HepG2 (cell line): Measurements from ENCODE around the gene RTBDN. TPM values are rescaled to one million over a fixed set of nuclear protein-coding genes. Genes with fewer than 3 reads are reported as not detected.

Experiments
- ATAC-seq: fragments of 200-7000 bp; cut with Tn5 transposase; 3 replicates; pipeline ENCODE4 v1.9.1; 2020; ENCODE audit warnings: mild to moderate bottlenecking, moderate library complexity
- BruUV-seq: library from RNA; stranded (reverse); fragments of 400-500 nt; replicated peaks from 2 replicates; lab custom pipeline; 2021; lab: Mats Ljungman, UMichigan
- CTCF ChIA-PET: fragments of 300-600 bp; formaldehyde crosslinking; extraction: SDS; loops from one replicate; lab custom pipeline; 2021; ENCODE audit warnings: low total read pairs, inconsistent platforms, low intra/inter-chr PET ratio; lab: Yijun Ruan, JAX
- POLR2A ChIA-PET: fragments of 350-600 bp; sonication (Branson Sonifier 250); formaldehyde crosslinking; loops from one replicate; lab custom pipeline; 2020; ENCODE audit warnings: antibody characterized with exemption, inconsistent platforms; lab: Yijun Ruan, JAX
- DNase-seq: peaks from one replicate; pipeline ENCODE4 v3.0.0-alpha.2; 2015; ENCODE audit warnings: low spot score
- FAIRE-seq: peaks from 3 replicates; lab custom pipeline; 2011; peaks lifted over from hg19 to GRCh38; lab: Jason Lieb, UNC
- H2AFZ ChIP-seq: one replicate; pipeline ENCODE4 v1.6.1; 2011; ENCODE audit warnings: low read length, inconsistent platforms
- H3K27ac ChIP-seq: fragments of 300-600 bp; 3 replicates; pipeline ENCODE4 v1.8.0; 2011; ENCODE audit warnings: mixed run types, mild to moderate bottlenecking, mixed read lengths, low read length, inconsistent platforms; ENCODE audit not compliant: insufficient read depth; ENCODE audit errors: extremely low read length
- H3K27me3 ChIP-seq, 2 experiments: fragments of 200-600 bp in 1 of 2; 2 replicates in 1 of 2; 3 replicates in 1 of 2; pipeline versions ENCODE4 v1.6.0 to v1.8.0; 2011; ENCODE audit warnings: low read length in 2 of 2, mild to moderate bottlenecking in 2 of 2, moderate library complexity in 2 of 2, inconsistent platforms in 1 of 2; ENCODE audit not compliant: insufficient read depth in 2 of 2, control insufficient read depth in 1 of 2
- H3K36me3 ChIP-seq, 2 experiments: fragments of 200-600 bp in 1 of 2; replicated peaks in 1 of 2; 2 replicates in 1 of 2; 3 replicates in 1 of 2; pipeline versions ENCODE4 v1.5.1 to v1.8.0; 2011; ENCODE audit warnings: low read length in 2 of 2, inconsistent platforms in 1 of 2; ENCODE audit not compliant: insufficient read depth in 2 of 2, control insufficient read depth in 1 of 2
- H3K4me1 ChIP-seq: 2 replicates; pipeline ENCODE4 v1.5.1; 2012; ENCODE audit warnings: low read length, inconsistent platforms; ENCODE audit not compliant: insufficient read depth
- H3K4me2 ChIP-seq: 2 replicates; pipeline ENCODE4 v1.6.0; 2011; ENCODE audit warnings: low read depth, low read length, inconsistent platforms
- H3K4me3 ChIP-seq, 3 experiments: fragments of 200-600 bp in 1 of 3; sonication (generic), shearing (Covaris generic) in 1 of 3; replicated peaks in 1 of 3; 2 replicates each; pipeline ENCODE4 v1.5.1; 2011 to 2016; ENCODE audit warnings: low read length in 3 of 3, inconsistent platforms in 2 of 3, low read depth in 2 of 3, mild to moderate bottlenecking in 2 of 3, control low read depth in 1 of 3, mixed read lengths in 1 of 3; ENCODE audit not compliant: insufficient read depth in 1 of 3
- H3K79me2 ChIP-seq: one replicate; pipeline ENCODE4 v1.6.1; 2011; ENCODE audit warnings: low read length, inconsistent platforms; ENCODE audit not compliant: insufficient read depth
- H3K9ac ChIP-seq: 2 replicates; pipeline ENCODE4 v1.6.0; 2011; ENCODE audit warnings: mild to moderate bottlenecking, low read depth, low read length, inconsistent platforms; ENCODE audit not compliant: insufficient read depth
- H3K9me3 ChIP-seq: 2 replicates; pipeline ENCODE4 v1.5.1; 2012; ENCODE audit warnings: mild to moderate bottlenecking, low read length
- H4K20me1 ChIP-seq: 2 replicates; pipeline ENCODE4 v1.6.0; 2011; ENCODE audit warnings: inconsistent platforms, mild to moderate bottlenecking, low read length, moderate library complexity; ENCODE audit not compliant: insufficient read depth
- ARNT ChIP-seq: fragments of 450-650 bp; IDR thresholded peaks from 2 replicates; pipeline ENCODE4 v1.6.1; 2017
- BCL6 ChIP-seq: IDR thresholded peaks from 2 replicates; pipeline ENCODE4 v1.6.1; 2016; ENCODE audit warnings: missing genetic modification reagents, missing compliant biosample characterization
- GABPB1 ChIP-seq: IDR thresholded peaks from 2 replicates; pipeline ENCODE4 v1.6.1; 2016; ENCODE audit warnings: mild to moderate bottlenecking, missing genetic modification reagents, moderate library complexity, missing compliant biosample characterization
- GTF3A ChIP-seq: sonication (generic); formaldehyde crosslinking; conservative IDR thresholded peaks from 2 replicates; pipeline ENCODE4 v1.4.0; 2020; ENCODE audit warnings: mild to moderate bottlenecking, missing genetic modification reagents
- PAWR ChIP-seq: sonication (generic); formaldehyde crosslinking; IDR thresholded peaks from 2 replicates; pipeline ENCODE4 v1.4.0; 2020; ENCODE audit warnings: missing genetic modification reagents, mild to moderate bottlenecking, borderline replicate concordance
- PHF5A ChIP-seq: IDR thresholded peaks from one replicate; pipeline ENCODE4 v1.6.1; 2018; ENCODE audit warnings: low read depth, missing genetic modification reagents; ENCODE audit not compliant: unreplicated experiment
- PTBP1 ChIP-seq: fragments of 200-400 bp; formaldehyde crosslinking; IDR thresholded peaks from 2 replicates; pipeline ENCODE4 v1.6.1; 2018; ENCODE audit warnings: low read length, low read depth; ENCODE audit not compliant: poor library complexity, severe bottlenecking
- SMARCC2 ChIP-seq: fragments of 450-650 bp; IDR thresholded peaks from 2 replicates; pipeline ENCODE4 v1.6.1; 2017; ENCODE audit warnings: antibody characterized with exemption, mild to moderate bottlenecking
- SOX5 ChIP-seq: IDR thresholded peaks from 2 replicates; pipeline ENCODE4 v1.6.1; 2016; ENCODE audit warnings: borderline replicate concordance
- SPEN ChIP-seq: sonication (generic); formaldehyde crosslinking; IDR thresholded peaks from 2 replicates; pipeline ENCODE4 v1.5.1; 2020; ENCODE audit warnings: low read depth, mild to moderate bottlenecking, missing genetic modification reagents
- TBX2 ChIP-seq: sonication (generic); formaldehyde crosslinking; IDR thresholded peaks from 2 replicates; pipeline ENCODE4 v1.5.0; 2020; ENCODE audit warnings: missing genetic modification reagents, mild to moderate bottlenecking, borderline replicate concordance
- TP53 ChIP-seq: sonication (generic); formaldehyde crosslinking; conservative IDR thresholded peaks from 2 replicates; pipeline ENCODE4 v1.4.0; 2020; ENCODE audit warnings: missing genetic modification reagents
- ZNF281 ChIP-seq: sonication (generic); formaldehyde crosslinking; IDR thresholded peaks from 2 replicates; pipeline ENCODE4 v1.4.0; 2020; ENCODE audit warnings: missing genetic modification reagents, borderline replicate concordance
- ZNF292 ChIP-seq: sonication (generic); formaldehyde crosslinking; IDR thresholded peaks from 2 replicates; pipeline ENCODE4 v1.8.1; 2022; ENCODE audit warnings: mild to moderate bottlenecking, low read depth, missing genetic modification reagents, borderline replicate concordance
- ZNF326 ChIP-seq: sonication (generic); formaldehyde crosslinking; IDR thresholded peaks from 2 replicates; pipeline ENCODE4 v1.4.0; 2020; ENCODE audit warnings: missing genetic modification reagents, borderline replicate concordance
- WGBS: methylation state at CpG from one replicate; pipeline ENCODE4 v1.1.6; 2017; ENCODE audit warnings: low lambda C conversion rate; 5-methylcytosine and 5-hydroxymethylcytosine counted together
- in situ Hi-C: cut with HindIII; loops from 2 replicates; pipeline ENCODE4 v1.10.0; 2017; ENCODE audit warnings: low pct_unique_long_range_greater_than_20kb; ENCODE audit not compliant: extremely low pct_ligation_motif_present
- intact Hi-C: fragments of 100-400 bp; cut with micrococcal nuclease; formaldehyde crosslinking; loops from one replicate; pipeline ENCODE4 v1.10.0; 2022; ENCODE audit not compliant: unreplicated experiment
- polyA plus RNA-seq, 8 experiments: library from polyadenylated mRNA; depleted of rRNA in 3 of 8; stranded (reverse) in 7 of 8; unstranded in 1 of 8; fragments of >200 nt; fragmentation: Illumina TruSeq in 4 of 8; extraction: Trizol in 4 of 8; gene quantifications; 2 replicates each; pipeline versions ENCODE4 v1.2.1 to v1.2.3, GENCODE V29; 2011 to 2016; ENCODE audit warnings: low read depth in 4 of 8, missing spikeins in 1 of 8, mixed read lengths in 1 of 8; ENCODE audit not compliant: insufficient read depth in 1 of 8
- total RNA-seq, 5 experiments: library from RNA; depleted of rRNA; stranded (reverse); fragments of >200 nt; fragmentation: Illumina TruSeq; extraction: Trizol; gene quantifications; 2 replicates each; pipeline ENCODE4 v1.2.3, GENCODE V29; 2016; ENCODE audit warnings: low read depth in 1 of 5
- TF ChIP-seq, protein P1 (sequence below): sonication (generic); formaldehyde crosslinking; IDR thresholded peaks from 2 replicates; pipeline ENCODE4 v1.4.0; 2020; ENCODE audit warnings: missing genetic modification reagents
- TF ChIP-seq, protein P2 (sequence below): sonication (generic); formaldehyde crosslinking; conservative IDR thresholded peaks from 2 replicates; pipeline ENCODE4 v1.4.0; 2020; ENCODE audit warnings: mild to moderate bottlenecking, missing genetic modification reagents, moderate library complexity

Gene RTBDN
- total and polyA plus RNA-seq, 2 of the 13 experiments (the other 11 are each of a cell fraction or from before 2014, with no cell fraction given), result 0.27 to 0.48 TPM

GRCh38 chr19:12783849-12784393, 50.5 kb downstream of the RTBDN start:
- no peak overlapping the region for H3K27ac ChIP-seq
- ATAC-seq (peak; percentile 47), FAIRE-seq (peak; percentile 23), DNase-seq (peak; percentile 45)
- POLR2A ChIA-PET, result interaction anchor here (1.0 to 3.9 kb wide), 2 partner anchors 8 to 23 kb away, joined by 3 to 38 read pairs; partner anchors contain the start of gene JUNB
- peaks cover 85% of the 10 kb centered on the region for H3K4me1 ChIP-seq
- BruUV-seq, result no TSS peak
- H2AFZ ChIP-seq, result no peak overlapping the region
- peak overlapping the region; percentile 92 for H3K4me2 ChIP-seq
- no peak overlapping the region for H3K9ac ChIP-seq
- CTCF ChIA-PET, result no interaction called here
- no peaks in the 10 kb centered on the region for H3K36me3 ChIP-seq
- intact Hi-C loops (no loop called here), in situ Hi-C loops (no loop called here)
- no peaks in the 10 kb centered on the region for H4K20me1 ChIP-seq
- no peaks in the 10 kb centered on the region for H3K79me2 ChIP-seq
- peak overlapping the region; percentile 22 to 73 (median 30); a peak in 4 of 6 replicates for H3K4me3 ChIP-seq
- no peaks in the 10 kb centered on the region; a peak in 3 of 5 replicates for H3K27me3 ChIP-seq
- no CpG with 5 or more reads among the region's 19 CpGs for WGBS
- H3K9me3 ChIP-seq, result no peaks in the 10 kb centered on the region
- TF ChIP-seq ZNF292 (no peak), PTBP1 (no peak), SMARCC2 (no peak), TBX2 (CRISPR knock-in tag) (peak; percentile 46; the same call in 1 of the 2 replicates), GTF3A (CRISPR knock-in tag) (no peak), TP53 (CRISPR knock-in tag) (no peak), PHF5A (CRISPR knock-in tag) (no peak), BCL6 (CRISPR knock-in tag) (peak; percentile 70), SPEN (CRISPR knock-in tag) (peak; percentile 61; the same call in 1 of the 2 replicates), ZNF326 (no peak), SOX5 (CRISPR knock-in tag) (no peak), GABPB1 (peak; percentile 29; the same call in 1 of the 2 replicates), ARNT (no peak), ZNF281 (CRISPR knock-in tag) (no peak), PAWR (CRISPR knock-in tag) (no peak)
- TF ChIP-seq, protein P1, sequence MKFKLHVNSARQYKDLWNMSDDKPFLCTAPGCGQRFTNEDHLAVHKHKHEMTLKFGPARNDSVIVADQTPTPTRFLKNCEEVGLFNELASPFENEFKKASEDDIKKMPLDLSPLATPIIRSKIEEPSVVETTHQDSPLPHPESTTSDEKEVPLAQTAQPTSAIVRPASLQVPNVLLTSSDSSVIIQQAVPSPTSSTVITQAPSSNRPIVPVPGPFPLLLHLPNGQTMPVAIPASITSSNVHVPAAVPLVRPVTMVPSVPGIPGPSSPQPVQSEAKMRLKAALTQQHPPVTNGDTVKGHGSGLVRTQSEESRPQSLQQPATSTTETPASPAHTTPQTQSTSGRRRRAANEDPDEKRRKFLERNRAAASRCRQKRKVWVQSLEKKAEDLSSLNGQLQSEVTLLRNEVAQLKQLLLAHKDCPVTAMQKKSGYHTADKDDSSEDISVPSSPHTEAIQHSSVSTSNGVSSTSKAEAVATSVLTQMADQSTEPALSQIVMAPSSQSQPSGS (CRISPR knock-in tag), result no peak
- TF ChIP-seq, protein P2, sequence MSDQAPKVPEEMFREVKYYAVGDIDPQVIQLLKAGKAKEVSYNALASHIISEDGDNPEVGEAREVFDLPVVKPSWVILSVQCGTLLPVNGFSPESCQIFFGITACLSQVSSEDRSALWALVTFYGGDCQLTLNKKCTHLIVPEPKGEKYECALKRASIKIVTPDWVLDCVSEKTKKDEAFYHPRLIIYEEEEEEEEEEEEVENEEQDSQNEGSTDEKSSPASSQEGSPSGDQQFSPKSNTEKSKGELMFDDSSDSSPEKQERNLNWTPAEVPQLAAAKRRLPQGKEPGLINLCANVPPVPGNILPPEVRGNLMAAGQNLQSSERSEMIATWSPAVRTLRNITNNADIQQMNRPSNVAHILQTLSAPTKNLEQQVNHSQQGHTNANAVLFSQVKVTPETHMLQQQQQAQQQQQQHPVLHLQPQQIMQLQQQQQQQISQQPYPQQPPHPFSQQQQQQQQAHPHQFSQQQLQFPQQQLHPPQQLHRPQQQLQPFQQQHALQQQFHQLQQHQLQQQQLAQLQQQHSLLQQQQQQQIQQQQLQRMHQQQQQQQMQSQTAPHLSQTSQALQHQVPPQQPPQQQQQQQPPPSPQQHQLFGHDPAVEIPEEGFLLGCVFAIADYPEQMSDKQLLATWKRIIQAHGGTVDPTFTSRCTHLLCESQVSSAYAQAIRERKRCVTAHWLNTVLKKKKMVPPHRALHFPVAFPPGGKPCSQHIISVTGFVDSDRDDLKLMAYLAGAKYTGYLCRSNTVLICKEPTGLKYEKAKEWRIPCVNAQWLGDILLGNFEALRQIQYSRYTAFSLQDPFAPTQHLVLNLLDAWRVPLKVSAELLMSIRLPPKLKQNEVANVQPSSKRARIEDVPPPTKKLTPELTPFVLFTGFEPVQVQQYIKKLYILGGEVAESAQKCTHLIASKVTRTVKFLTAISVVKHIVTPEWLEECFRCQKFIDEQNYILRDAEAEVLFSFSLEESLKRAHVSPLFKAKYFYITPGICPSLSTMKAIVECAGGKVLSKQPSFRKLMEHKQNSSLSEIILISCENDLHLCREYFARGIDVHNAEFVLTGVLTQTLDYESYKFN, result peak; percentile 59; the same call in 1 of the 2 replicates
